Neural progenitor cell (in vitro differentiated cells): Measurements from ENCODE around the gene CXorf38. TPM values are rescaled to one million over a fixed set of nuclear protein-coding genes. Genes with fewer than 3 reads are reported as not detected.
A peak's percentile ranks its signal among the peaks of the same experiment; 100 is the strongest.

ENCODE experiments used
- DNase-seq: peaks from one replicate; pipeline ENCODE4 v3.0.0-alpha.2; 2016; ENCODE audit warnings: low spot score
- H2AFZ ChIP-seq: fragments of 200-600 bp; sonication (generic); replicated peaks from 2 replicates; pipeline ENCODE4 v1.6.1; 2016; ENCODE audit warnings: antibody characterized with exemption
- H3F3A ChIP-seq: fragments of 200-600 bp; sonication (generic); 2 replicates; pipeline ENCODE4 v1.6.1; 2016; ENCODE audit warnings: antibody characterized with exemption, low read depth
- H3K27ac ChIP-seq: fragments of 200-600 bp; sonication (generic); 2 replicates; pipeline ENCODE4 v1.5.1; 2016; ENCODE audit warnings: mild to moderate bottlenecking
- H3K27me3 ChIP-seq: fragments of 200-600 bp; sonication (generic); 2 replicates; pipeline ENCODE4 v1.6.1; 2016; ENCODE audit warnings: mild to moderate bottlenecking, moderate library complexity
- H3K36me3 ChIP-seq: fragments of 200-600 bp; sonication (generic); 2 replicates; pipeline ENCODE4 v1.5.1; 2016
- H3K4me1 ChIP-seq: fragments of 200-600 bp; sonication (generic); 2 replicates; pipeline ENCODE4 v1.6.1; 2016; ENCODE audit warnings: mixed run types
- H3K4me2 ChIP-seq: fragments of 200-600 bp; sonication (generic); 2 replicates; pipeline ENCODE4 v1.6.1; 2016
- H3K4me3 ChIP-seq: fragments of 200-600 bp; sonication (generic); 2 replicates; pipeline ENCODE4 v1.5.1; 2016
- H3K79me2 ChIP-seq: fragments of 200-600 bp; sonication (generic); 2 replicates; pipeline ENCODE4 v1.6.1; 2016; ENCODE audit warnings: low read depth
- H3K9ac ChIP-seq: fragments of 200-600 bp; sonication (generic); 2 replicates; pipeline ENCODE4 v1.6.1; 2016
- H3K9me3 ChIP-seq: fragments of 200-600 bp; sonication (generic); 2 replicates; pipeline ENCODE4 v1.5.1; 2016; ENCODE audit warnings: low read depth
- H4K20me1 ChIP-seq: fragments of 200-600 bp; sonication (generic); 2 replicates; pipeline ENCODE4 v1.6.1; 2016; ENCODE audit warnings: low read depth
- H3K27ac Mint-ChIP-seq: 3 replicates; pipeline ENCODE4 v1.8.0; 2021; ENCODE audit warnings: mixed read lengths
- H3K27me3 Mint-ChIP-seq: 2 replicates; pipeline ENCODE4 v1.8.0; 2022; ENCODE audit warnings: low read depth, mild to moderate bottlenecking, inconsistent platforms, moderate library complexity, mixed read lengths; ENCODE audit not compliant: insufficient read depth
- H3K36me3 Mint-ChIP-seq: 3 replicates; pipeline ENCODE4 v1.8.0; 2021; ENCODE audit warnings: mixed read lengths
- H3K4me1 Mint-ChIP-seq: 3 replicates; pipeline ENCODE4 v1.8.0; 2021; ENCODE audit warnings: mixed read lengths
- H3K4me3 Mint-ChIP-seq: 3 replicates; pipeline ENCODE4 v1.8.0; 2021; ENCODE audit warnings: mild to moderate bottlenecking, moderate library complexity, mixed read lengths
- H3K9me3 Mint-ChIP-seq: 3 replicates; pipeline ENCODE4 v1.8.0; 2020; ENCODE audit warnings: mixed read lengths
- EZH2 ChIP-seq: fragments of 200-600 bp; sonication (generic); IDR thresholded peaks from 2 replicates; pipeline ENCODE4 v1.6.1; 2017; ENCODE audit warnings: antibody characterized with exemption, mild to moderate bottlenecking, moderate library complexity
- EZH2phosphoT487 ChIP-seq: fragments of 200-600 bp; sonication (generic); IDR thresholded peaks from 2 replicates; pipeline ENCODE4 v1.6.1; 2017; ENCODE audit warnings: antibody characterized with exemption
- total RNA-seq: library from RNA; depleted of rRNA; stranded (reverse); fragments of >200 nt; gene quantifications from 2 replicates; pipeline ENCODE4 v1.2.3, GENCODE V29; 2015; ENCODE audit warnings: low replicate concordance
- TF ChIP-seq, protein P1 (sequence below): fragments of 200-600 bp; sonication (generic); IDR thresholded peaks from 2 replicates; pipeline ENCODE4 v1.5.1; 2017; ENCODE audit warnings: antibody characterized with exemption, mild to moderate bottlenecking

Gene CXorf38
- total RNA-seq, 1 donor from 2014 or later, result 12.7 TPM

DNA sequence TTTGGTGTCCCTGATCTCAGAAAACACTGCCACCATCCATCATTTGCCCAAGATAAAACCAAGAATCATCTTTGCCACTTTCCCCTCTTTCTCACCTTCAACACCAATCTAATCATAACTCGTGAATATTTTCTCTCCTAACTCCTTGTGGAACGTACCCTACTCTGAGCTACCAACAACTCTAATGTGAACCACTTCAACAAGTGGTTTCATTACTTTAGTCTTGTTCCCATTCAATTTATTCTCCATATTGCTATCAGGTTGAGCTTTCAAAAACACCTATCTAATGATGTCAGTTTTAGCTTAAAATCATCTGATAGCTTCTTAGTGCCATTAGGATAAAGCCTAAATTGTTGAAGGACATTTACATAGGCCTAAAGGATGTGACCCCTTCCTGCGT is 39.8 kb upstream of the CXorf38 start:
- no peaks in the 10 kb centered on the region for H3K9me3 Mint-ChIP-seq
- H2AFZ ChIP-seq, result no peak overlapping the region
- peaks cover 12% of the 10 kb centered on the region for H3K36me3 Mint-ChIP-seq
- no peaks in the 10 kb centered on the region for H4K20me1 ChIP-seq
- H3K79me2 ChIP-seq, result no peaks in the 10 kb centered on the region
- peaks cover 42% of the 10 kb centered on the region for H3K4me1 ChIP-seq
- no peak overlapping the region for H3K4me3 Mint-ChIP-seq
- H3K4me3 ChIP-seq, result no peak overlapping the region
- no peaks in the 10 kb centered on the region for H3K27me3 ChIP-seq
- H3K27ac ChIP-seq, result no peak overlapping the region
- H3K9ac ChIP-seq, result no peak overlapping the region
- H3K27me3 Mint-ChIP-seq, result peaks cover 2% of the 10 kb centered on the region
- TF ChIP-seq EZH2 (no peak), EZH2phosphoT487 (no peak)
- TF ChIP-seq, protein P1, sequence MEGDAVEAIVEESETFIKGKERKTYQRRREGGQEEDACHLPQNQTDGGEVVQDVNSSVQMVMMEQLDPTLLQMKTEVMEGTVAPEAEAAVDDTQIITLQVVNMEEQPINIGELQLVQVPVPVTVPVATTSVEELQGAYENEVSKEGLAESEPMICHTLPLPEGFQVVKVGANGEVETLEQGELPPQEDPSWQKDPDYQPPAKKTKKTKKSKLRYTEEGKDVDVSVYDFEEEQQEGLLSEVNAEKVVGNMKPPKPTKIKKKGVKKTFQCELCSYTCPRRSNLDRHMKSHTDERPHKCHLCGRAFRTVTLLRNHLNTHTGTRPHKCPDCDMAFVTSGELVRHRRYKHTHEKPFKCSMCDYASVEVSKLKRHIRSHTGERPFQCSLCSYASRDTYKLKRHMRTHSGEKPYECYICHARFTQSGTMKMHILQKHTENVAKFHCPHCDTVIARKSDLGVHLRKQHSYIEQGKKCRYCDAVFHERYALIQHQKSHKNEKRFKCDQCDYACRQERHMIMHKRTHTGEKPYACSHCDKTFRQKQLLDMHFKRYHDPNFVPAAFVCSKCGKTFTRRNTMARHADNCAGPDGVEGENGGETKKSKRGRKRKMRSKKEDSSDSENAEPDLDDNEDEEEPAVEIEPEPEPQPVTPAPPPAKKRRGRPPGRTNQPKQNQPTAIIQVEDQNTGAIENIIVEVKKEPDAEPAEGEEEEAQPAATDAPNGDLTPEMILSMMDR, result no peak
- H3K36me3 ChIP-seq, result no peaks in the 10 kb centered on the region
- no peak for DNase-seq
- no peak overlapping the region for H3K27ac Mint-ChIP-seq
- no peak overlapping the region for H3K4me2 ChIP-seq
- peaks cover 23% of the 10 kb centered on the region for H3F3A ChIP-seq
- no peaks in the 10 kb centered on the region for H3K9me3 ChIP-seq
- peaks cover 32% of the 10 kb centered on the region for H3K4me1 Mint-ChIP-seq

DNA sequence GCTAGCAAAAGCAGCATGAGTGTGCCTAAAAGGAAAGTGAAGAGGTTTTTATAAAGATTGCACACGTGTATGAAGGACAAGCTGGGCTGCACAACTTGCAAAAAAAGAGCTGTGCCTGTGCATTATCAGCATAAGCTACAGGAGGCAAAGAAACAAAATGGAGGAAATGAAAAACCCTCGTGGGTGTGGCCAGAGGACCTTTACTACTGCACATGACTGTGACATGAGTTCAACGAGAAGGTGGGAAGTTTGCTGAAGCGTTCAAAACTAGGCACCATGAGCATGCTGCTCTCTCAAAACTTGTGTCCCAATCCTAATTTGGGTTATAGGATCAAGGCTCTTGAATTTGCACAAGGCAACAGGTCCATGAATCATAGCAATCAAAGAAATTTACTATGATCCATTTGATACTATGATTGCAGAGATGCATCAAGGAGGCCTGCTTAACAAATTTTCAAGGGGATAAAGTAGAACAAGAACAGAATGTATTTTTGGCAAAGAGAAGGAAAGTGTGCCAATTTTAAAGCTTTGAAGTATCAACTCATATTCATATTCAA is 38.1 kb upstream of the CXorf38 start:
- H3K27ac Mint-ChIP-seq, result no peak overlapping the region
- peaks cover 12% of the 10 kb centered on the region for H3K36me3 Mint-ChIP-seq
- DNase-seq, result no peak
- Histone ChIP-seq H3K9ac (no peak overlapping the region), H3K36me3 (peaks cover 11% of the 10 kb centered on the region), H3K27ac (peak overlapping the region; percentile 85), H3K4me3 (peak overlapping the region; percentile 19), H4K20me1 (no peaks in the 10 kb centered on the region), H3K27me3 (no peaks in the 10 kb centered on the region), H3K9me3 (no peaks in the 10 kb centered on the region), H3K4me1 (peaks cover 42% of the 10 kb centered on the region), H3K4me2 (peak overlapping the region; percentile 54), H3F3A (peaks cover 23% of the 10 kb centered on the region), H2AFZ (no peak overlapping the region), H3K79me2 (no peaks in the 10 kb centered on the region)
- TF ChIP-seq EZH2phosphoT487 (no peak), EZH2 (no peak)
- TF ChIP-seq, protein P1, result no peak
- H3K4me3 Mint-ChIP-seq, result peak overlapping the region; percentile 3
- H3K4me1 Mint-ChIP-seq, result peaks cover 32% of the 10 kb centered on the region
- H3K27me3 Mint-ChIP-seq, result peaks cover 2% of the 10 kb centered on the region
- no peaks in the 10 kb centered on the region for H3K9me3 Mint-ChIP-seq

DNA sequence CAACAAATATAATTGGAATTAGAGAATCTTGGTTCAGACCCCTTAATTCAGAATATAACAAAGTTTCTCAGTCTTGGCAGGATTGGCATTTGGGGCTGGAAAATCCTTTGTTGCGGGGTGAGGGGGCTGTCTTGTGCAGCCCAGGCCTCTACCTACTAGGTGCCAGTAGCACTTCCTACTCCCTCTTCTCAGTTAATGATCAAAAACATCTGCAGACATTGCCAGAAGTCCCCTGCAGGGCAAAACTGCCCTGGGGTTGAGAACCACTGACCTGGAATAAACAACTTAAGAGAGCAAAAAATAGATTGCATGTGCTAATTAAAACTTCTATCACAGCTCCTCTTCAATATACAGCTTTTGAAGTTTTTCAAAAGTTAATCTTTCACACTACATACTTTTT is 36.7 kb upstream of the CXorf38 start:
- peak; percentile 59 for DNase-seq
- no peaks in the 10 kb centered on the region for H3K27me3 ChIP-seq
- H3K27ac ChIP-seq, result peak overlapping the region; percentile 85
- no peak overlapping the region for H3K27ac Mint-ChIP-seq
- H3K4me1 ChIP-seq, result peaks cover 42% of the 10 kb centered on the region
- no peaks in the 10 kb centered on the region for H3K79me2 ChIP-seq
- H2AFZ ChIP-seq, result no peak overlapping the region
- H3K4me3 Mint-ChIP-seq, result peak overlapping the region; percentile 6
- H3K36me3 ChIP-seq, result peaks cover 11% of the 10 kb centered on the region
- peaks cover 32% of the 10 kb centered on the region for H3K4me1 Mint-ChIP-seq
- no peaks in the 10 kb centered on the region for H3K9me3 Mint-ChIP-seq
- H4K20me1 ChIP-seq, result no peaks in the 10 kb centered on the region
- H3K27me3 Mint-ChIP-seq, result peaks cover 2% of the 10 kb centered on the region
- H3K4me3 ChIP-seq, result peak overlapping the region; percentile 19
- H3K9ac ChIP-seq, result no peak overlapping the region
- peaks cover 23% of the 10 kb centered on the region for H3F3A ChIP-seq
- H3K36me3 Mint-ChIP-seq, result peaks cover 19% of the 10 kb centered on the region
- no peaks in the 10 kb centered on the region for H3K9me3 ChIP-seq
- TF ChIP-seq EZH2phosphoT487 (no peak), EZH2 (no peak)
- TF ChIP-seq, protein P1, result no peak
- H3K4me2 ChIP-seq, result peak overlapping the region; percentile 54
